ENCODE results near the gene COG2.

COG2 gene

GRCh38 chr1:230609208-230609607, 33.1 kb upstream of the COG2 start:
- no peak for TF ChIP-seq CTCF (IDR thresholded peaks at IDR 0.05)

DNA sequence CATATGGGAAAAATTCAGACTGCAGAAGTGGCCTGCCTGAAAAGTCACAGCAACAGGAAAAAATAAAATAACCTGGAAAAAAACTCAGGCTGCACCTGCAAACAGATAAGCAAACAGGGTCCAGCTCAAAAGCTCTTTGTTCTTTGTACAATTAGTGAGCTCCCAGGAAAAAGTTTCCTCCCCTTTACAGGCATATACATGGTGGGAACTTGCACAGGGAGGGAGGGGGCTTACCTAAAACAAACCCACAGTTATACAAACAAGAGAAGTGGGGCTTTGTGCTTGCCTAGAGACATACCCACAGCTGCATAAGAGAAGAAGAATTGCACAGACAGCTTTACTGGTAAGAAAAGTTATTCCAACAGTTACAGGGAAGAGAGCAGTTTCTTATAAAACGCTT, 31.7 kb upstream of the COG2 start:
- TF ChIP-seq CTCF (IDR thresholded peaks at IDR 0.05): no peak

- TF ChIP-seq CTCF (IDR thresholded peaks at IDR 0.05): no peak
These were observed 31.0 kb upstream of the COG2 start for GRCh38 chr1:230611128-230611877.

- no peak for TF ChIP-seq CTCF (IDR thresholded peaks at IDR 0.05)
These were observed 30.4 kb upstream of the COG2 start for GRCh38 chr1:230611878-230612235.

- TF ChIP-seq CTCF (IDR thresholded peaks at IDR 0.05): no peak
These were observed 29.6 kb upstream of the COG2 start for GRCh38 chr1:230612651-230613050.

DNA sequence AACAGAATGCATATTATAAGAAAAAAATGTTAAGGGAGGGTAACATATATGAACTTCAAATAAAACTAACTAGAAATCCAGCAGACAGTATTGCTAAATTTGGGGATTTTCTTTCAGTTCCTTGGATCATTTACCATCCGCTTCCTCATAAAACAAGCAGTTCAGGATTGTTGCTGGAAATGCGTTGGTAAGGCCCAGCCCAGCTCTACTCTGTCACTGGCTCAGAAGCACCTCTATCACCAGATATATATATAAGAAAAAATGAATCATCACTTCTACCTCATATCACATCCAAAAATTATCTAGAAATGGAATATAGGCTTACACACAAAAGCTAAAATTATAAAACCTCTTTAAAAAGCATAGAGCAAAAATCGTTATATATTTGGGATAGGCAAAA, 28.2 kb upstream of the COG2 start:
- TF ChIP-seq CTCF (IDR thresholded peaks at IDR 0.05): no peak

DNA sequence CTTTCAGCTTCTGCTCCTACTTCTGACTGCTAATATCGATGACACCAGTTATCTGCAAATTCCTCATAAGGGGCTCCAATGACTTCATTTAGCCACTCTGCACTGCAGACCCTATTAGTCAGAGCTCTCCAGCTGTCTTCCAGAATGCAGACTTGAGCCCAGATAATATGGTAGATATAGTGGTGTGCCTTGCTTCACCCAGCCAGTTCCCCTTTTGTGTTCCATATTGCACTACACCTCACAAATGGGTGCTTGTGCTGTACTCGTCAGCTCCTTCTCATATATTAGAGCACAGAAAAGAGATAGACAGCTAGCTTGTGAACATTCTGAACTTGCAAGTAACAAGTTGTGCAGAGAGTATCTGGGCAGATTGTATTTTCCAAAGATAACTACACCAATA, 23.7 kb upstream of the COG2 start:
- TF ChIP-seq CTCF (IDR thresholded peaks at IDR 0.05): no peak
